Measurements from ENCODE around the gene FAT3.

The FAT3 gene

DNA sequence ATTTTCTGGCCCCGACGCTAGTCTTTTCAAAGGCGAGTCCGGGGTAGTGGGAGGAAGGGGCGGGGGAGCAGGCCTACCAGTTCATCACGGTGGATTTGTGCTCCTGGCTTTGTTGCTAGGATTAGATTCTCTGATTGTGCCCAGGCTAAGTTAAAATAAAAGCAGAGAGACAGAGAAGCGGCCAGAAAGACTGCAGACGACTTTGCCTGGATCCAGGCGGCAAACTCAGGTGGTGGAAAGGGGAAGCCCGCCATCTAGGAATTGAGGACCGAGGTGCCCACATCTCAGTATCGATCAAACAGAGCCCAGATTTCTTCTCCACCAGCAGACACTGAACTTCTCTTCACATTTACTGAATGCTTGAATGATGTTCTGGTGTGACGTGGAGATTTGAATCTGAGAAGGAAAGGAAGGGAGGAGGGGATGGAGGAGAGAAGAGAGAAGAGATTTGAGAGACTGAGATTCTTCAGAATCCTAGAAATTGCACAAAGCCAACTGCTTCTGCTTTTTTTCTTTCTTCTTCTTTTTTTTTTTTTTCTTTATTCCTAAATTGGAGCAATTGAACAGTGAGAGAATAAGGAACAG lies 2.7 kb downstream of the FAT3 start:
- in situ Hi-C loops (cut with HindIII; ENCODE audit: low sequenced_read_pairs), result no loop called here

DNA sequence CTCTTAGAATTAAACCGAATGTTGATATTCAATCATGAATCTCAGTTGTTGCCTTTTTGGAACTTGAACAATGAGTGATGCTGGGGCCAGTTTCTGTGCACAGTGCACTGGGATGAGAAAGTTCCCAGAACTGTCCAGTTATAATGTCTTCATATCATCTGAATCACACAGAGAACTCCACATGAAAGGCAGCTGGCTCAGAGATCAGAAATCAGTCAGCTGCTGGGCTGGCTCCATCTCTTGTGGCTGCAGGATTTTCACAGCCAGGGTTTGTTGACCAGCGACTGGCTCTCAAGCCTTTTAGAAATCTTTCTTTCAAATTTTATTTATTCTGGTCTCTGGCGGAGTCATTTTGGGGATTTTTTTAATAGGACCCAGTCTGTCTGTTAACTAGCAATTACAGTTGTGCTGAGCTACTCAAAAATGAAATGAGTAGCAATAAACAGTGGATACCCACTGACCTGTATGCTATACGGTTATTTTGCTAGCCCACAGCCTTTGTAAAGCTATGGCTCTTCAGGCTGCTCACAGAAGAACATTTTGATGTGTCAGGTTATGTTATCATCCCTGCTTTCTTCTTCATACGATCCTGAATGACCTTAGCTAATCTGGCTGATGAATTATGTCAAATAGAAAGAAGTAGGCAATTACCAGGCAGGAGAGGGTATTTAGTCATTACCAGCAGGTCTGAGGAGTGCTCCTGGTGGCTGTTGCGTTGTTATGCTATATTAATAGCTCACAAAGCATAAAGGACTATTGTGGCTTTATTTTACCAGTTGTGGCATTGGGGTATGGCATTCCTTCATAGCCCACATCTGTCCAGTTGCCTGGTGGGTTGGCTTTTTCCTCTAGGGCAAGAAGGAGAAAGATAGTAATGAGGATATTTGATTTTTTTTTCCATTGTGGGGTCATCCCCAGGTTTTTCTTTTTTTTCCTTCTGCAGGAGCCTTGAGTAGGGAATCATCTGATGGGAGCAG lies 3.6 kb downstream of the FAT3 start:
- in situ Hi-C loops (cut with HindIII; ENCODE audit: low sequenced_read_pairs), result no loop called here

- in situ Hi-C loops (cut with HindIII; ENCODE audit: low sequenced_read_pairs), result no loop called here
Measured at GRCh38 chr11:92236856-92237255, 12.2 kb downstream of the FAT3 start.

DNA sequence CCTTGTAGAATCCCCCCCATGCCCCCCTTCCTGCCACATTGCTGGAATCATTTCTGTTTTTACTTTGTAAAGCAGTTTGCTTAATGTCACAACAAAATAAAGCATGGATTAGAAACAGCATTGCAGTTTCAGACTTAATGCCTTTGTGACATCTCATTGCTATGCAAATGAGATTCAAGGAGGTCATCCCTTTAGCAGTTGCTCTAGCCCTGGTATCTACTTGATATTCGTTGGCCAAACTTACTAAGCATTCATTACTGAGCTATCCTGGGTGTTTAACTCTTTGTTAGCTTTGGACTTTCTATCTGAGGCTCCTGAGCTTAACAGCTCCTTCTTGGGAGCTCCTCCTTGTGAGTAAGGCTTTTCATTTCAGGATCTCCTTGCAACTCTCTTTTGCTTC lies 16.3 kb downstream of the FAT3 start:
- in situ Hi-C loops (cut with HindIII; ENCODE audit: low sequenced_read_pairs), result no loop called here

DNA sequence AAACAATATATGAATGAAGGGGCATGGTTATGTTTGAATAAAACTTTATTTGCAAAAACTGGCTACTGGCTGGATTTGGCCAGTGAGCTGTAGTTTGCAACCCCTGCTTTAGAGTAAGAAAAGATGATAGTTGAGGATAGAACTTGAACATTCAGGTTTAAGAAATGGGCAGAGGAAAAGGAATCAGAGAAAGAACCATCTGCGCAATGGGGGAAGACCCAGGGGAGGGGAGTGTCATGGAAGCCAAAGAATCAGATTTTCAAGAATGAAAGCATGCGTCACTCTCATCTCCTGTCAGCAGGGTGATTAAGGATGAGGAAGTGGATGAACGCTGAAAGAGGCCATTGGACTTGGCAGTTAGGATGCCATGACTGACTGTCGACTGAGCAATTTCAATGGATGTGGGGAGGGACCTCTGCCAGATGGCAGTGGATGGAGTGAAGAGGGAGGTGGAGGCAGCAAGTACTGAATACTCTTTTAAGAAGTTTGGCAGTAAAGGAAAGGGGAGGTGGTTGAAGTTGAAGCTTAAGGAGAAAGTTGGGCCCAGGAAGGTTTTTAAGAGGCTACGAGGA lies 21.2 kb downstream of the FAT3 start:
- in situ Hi-C loops (cut with HindIII; ENCODE audit: low sequenced_read_pairs), result no loop called here

- in situ Hi-C loops (cut with HindIII; ENCODE audit: low sequenced_read_pairs), result no loop called here
Measured at GRCh38 chr11:92246630-92247029, 22.0 kb downstream of the FAT3 start.

- in situ Hi-C loops (cut with HindIII; ENCODE audit: low sequenced_read_pairs), result no loop called here
Measured at GRCh38 chr11:92249156-92249753, 24.6 kb downstream of the FAT3 start.

- in situ Hi-C loops (cut with HindIII; ENCODE audit: low sequenced_read_pairs), result no loop called here
Measured at GRCh38 chr11:92251980-92252379, 27.4 kb downstream of the FAT3 start.

DNA sequence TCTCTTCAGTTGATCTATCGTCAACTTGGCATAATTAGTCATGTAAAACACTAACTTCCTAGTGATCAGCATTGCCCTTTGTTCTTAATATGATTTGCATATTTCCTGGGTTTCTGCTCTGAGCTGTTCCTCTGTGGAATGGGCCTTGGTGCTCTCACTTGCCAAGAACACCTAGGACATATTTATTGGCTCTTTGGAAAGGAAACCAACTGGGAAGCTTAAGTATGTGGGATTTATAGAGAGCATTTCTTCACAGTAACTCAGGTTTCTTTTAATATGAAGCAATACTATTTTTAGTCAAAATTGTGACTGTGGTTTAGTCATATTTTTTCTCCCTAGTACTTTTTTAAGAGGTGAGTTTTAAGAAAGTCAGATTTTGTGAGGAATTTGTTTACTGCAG lies 28.8 kb downstream of the FAT3 start:
- in situ Hi-C loops (cut with HindIII; ENCODE audit: low sequenced_read_pairs), result no loop called here

DNA sequence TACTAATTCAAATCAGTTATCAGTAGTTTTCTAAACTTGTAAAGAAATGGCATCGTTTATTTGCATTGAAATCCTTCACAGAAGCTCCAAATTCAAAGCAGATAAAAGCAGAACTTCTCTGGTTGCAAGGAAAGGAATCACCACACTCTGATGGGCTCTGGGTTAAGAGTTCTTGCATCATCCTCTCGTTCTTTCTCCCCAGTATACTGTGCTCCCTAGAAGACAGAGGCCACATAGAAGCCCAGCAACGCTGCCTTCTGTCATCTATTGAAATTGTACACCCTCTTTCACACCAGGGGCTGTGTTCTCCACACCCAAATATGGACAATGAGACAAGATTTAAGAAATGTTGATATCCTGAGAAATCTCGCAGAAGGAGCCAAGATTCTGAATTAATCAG lies 29.3 kb downstream of the FAT3 start:
- in situ Hi-C loops (cut with HindIII; ENCODE audit: low sequenced_read_pairs), result no loop called here

- in situ Hi-C loops (cut with HindIII; ENCODE audit: low sequenced_read_pairs), result no loop called here
Measured at GRCh38 chr11:92257536-92257935, 32.9 kb downstream of the FAT3 start.

DNA sequence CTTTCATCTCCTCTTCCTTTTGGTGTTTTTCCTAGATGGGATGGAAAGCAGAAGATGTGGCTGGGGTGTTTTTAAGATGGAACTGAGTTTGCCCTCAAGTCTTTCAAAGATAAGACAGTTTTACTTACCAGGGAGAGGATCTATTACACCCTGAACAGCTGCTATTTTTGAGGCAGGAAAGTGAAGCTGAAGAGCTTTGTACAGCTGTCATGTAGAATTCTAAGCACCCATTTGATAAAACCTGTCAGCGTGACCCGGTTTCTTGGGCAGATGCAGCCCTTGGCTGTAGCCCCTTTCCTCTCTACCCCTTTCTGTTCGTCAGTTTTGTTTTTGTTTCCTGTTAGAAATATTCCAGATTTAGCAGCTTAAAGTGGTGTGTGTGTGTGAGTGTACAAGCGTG lies 35.2 kb downstream of the FAT3 start:
- in situ Hi-C loops (cut with HindIII; ENCODE audit: low sequenced_read_pairs), result no loop called here

GRCh38 chr11:92264350-92264749 lies 39.7 kb downstream of the FAT3 start:
- in situ Hi-C loops (cut with HindIII; ENCODE audit: low sequenced_read_pairs), result no loop called here

DNA sequence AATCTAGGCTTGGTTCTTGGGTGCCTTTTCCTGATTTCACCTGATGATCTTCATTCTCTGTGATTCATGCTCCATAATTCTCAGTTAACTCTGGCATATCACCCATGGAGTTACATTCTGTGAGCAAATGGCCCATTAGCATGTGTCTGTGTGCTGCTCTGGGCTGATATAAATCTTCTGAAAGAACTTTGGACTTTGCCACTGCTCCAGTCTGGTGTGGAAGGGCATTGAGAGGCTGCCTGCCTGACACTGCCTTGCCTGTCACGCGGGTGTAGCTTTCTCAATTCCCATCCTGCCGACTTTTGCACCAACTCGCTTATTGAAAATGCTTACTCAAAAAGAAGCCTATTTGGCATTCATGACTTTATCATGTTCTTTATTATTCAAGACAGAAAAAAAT lies 42.2 kb downstream of the FAT3 start:
- in situ Hi-C loops (cut with HindIII; ENCODE audit: low sequenced_read_pairs), result no loop called here

GRCh38 chr11:92267278-92267677 lies 42.7 kb downstream of the FAT3 start:
- in situ Hi-C loops (cut with HindIII; ENCODE audit: low sequenced_read_pairs), result no loop called here

GRCh38 chr11:92267968-92268367 lies 43.4 kb downstream of the FAT3 start:
- in situ Hi-C loops (cut with HindIII; ENCODE audit: low sequenced_read_pairs), result no loop called here

- in situ Hi-C loops (cut with HindIII; ENCODE audit: low sequenced_read_pairs), result no loop called here
Measured at GRCh38 chr11:92268546-92268945, 43.9 kb downstream of the FAT3 start.

GRCh38 chr11:92269021-92269420 lies 44.4 kb downstream of the FAT3 start:
- in situ Hi-C loops (cut with HindIII; ENCODE audit: low sequenced_read_pairs), result no loop called here

GRCh38 chr11:92269841-92270240 lies 45.2 kb downstream of the FAT3 start:
- in situ Hi-C loops (cut with HindIII; ENCODE audit: low sequenced_read_pairs), result no loop called here

DNA sequence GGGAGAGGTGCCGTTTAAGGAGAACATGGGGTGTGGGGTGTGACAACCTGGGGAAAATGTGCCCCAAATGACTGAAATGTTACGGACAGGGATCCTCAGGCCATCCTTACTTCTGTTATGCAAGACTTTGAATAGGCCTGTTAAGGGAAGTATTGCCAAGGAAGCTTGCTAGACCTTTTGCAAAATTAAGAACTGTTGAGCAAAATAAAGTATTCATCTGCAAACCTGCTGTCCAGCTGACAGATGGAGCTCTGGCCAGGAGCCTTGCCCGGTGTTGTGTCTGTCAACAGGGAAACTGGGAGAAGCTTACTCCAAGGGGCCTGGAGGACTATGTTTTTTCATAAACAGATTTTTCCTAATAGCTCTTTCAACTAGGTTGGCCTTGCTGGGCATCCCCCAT lies 48.0 kb downstream of the FAT3 start:
- in situ Hi-C loops (cut with HindIII; ENCODE audit: low sequenced_read_pairs), result no loop called here

Data from endothelial cell of hepatic sinusoid (primary cell).